Non-pigmented ciliary epithelial cell (primary cell): Measurements from ENCODE around the gene KLK10.
A peak's percentile ranks its signal among the peaks of the same experiment; 100 is the strongest.

Experiments
- DNase-seq: peaks from one replicate; pipeline ENCODE4 v3.0.0-alpha.2; 2010; ENCODE audit warnings: low read depth

Gene KLK10

DNA sequence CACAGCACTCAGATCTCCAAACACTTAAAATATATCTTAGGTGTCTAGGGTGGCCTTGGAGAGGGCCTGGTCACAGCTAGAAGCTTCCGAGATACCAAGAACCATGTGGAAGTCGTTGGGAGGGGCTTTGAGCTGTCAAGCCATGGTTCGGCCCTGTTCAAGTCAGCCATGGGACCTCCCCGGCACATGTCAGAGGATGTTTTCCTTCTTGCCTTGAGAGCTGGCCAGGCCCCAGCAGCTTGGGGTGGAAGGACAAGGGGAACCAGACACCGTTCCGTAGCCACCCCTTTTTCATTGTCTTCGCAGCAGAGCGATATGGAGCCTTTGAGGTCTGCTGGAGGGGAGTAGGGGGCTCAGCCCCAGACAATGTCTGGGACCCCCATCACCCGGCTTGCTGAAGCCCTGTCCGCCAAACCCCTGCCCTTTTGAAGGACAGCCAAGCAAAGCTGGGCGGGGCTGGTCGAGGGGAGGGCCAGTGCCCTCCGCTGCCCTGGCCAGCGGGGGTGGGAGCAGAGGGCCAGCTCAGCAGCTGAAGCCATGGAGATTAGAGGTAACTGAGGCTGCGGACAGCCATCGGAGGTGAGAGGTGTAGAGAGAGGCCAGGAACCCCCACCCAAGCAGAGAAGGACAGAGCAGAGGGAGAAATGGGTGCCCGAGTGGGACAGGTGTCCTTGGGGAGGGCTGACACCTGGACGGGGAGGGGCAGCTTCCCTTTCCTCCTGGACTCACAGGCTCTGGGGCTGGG lies 6.5 kb upstream of the KLK10 start:
- no peak for DNase-seq

DNA sequence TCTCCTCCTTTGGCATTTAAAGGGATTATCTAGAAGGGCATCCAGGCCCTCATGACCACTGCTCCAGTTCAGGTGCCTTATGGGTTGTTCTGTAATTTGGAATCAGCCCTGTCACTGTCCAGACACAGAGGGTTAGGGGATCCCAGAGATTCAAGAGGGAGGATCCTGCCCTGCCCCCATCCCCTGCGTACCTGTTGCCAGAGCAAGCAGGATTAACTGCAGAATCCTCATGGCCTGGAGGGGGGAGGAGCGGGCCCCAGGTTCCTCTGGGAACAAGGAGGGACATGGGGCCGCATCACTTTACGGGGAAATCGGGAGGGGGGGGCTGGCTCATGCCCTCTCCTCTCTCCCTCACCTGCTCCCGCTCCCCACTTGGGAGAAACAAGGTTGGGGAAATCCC lies 5.9 kb upstream of the KLK10 start:
- DNase-seq, result no peak

DNA sequence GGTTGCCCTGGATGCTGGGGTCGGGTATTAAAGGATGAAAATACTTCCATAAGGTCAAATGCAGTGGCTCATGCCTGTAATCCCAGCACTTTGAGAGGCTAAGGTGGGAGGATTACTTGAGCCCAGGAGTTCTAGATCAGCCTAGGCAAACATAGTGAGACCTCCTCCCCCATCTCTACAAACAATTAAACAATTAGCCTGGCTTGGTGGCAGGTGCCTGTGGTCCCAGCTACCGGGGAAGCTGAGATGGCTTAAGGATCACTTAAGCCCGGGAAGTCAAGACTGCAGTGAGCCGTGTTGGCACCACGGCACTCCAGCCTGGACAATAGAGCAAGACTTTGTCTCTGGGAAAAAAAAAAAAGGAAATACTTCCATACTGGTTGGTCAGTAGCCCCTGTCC lies 5.4 kb upstream of the KLK10 start:
- DNase-seq, result no peak

DNA sequence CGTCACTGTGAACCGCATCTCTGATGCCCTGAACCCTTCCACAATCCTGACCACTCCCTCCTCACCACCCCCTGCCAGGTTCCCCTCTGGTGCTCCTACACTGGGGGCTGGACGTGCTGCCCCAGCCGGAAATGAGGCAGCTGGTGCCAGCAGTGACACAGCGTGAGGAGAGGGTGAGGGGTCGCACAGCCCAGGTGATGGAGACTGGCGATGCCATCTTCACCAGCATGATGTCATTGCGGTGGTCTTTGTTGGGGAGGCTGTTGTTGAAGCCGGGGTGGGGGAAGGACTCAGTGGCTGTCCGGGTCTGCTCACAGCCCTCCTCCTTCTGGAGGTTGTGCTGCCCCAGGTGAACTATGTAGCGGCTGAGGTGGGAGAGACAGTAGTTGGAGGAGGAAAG lies 4.4 kb upstream of the KLK10 start:
- no peak for DNase-seq

DNA sequence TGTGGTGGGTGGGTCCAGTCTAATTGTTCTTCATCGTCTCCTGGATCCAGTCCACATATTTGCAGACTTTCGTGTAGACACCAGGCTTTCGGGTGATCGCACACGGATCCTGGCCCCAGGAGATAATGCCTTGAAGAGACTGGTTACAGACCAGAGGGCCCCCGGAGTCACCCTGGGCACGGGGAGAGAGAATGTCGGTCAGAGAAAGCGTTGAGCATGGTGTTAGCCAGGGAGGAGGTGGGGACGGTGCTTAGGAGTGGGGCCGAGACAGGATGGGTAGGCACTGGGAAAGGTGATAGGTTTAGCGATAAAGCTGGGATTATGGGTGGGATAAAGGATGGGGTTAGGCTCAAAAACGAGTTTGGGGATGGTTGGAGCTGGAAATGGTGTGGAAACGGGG lies 3.0 kb upstream of the KLK10 start:
- DNase-seq, result no peak

DNA sequence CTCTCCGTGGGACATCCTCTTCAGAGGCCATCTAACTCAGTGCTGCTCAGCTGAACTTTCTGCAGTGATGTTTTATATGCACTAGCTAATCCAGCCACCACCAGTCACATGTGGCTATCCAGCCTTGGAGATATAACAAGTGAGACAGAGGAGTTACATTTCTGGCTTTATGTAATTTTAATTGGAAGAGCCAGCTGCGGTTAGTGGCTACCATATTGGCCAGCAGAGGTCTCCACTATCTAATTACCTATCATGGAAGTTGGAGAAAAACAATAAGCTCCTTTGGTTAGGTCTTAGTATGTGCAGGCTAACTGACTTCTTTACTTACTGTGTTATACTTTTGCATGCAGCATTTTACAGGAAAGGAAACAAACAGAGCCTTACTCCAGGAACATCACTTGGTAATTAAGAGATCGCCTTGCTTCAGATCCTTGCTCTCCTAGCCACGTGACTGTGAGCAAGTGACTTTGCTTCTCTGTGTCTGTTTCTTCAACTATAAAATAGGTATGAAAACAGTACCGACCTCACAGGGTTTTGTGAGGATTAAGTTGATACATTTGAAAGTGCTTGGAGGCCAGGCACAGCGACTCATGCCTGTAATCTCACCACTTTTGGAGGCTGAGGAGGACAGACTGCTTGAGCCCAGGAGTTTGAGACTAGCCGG lies 1.6 kb upstream of the KLK10 start:
- peak; percentile 15 for DNase-seq

DNA sequence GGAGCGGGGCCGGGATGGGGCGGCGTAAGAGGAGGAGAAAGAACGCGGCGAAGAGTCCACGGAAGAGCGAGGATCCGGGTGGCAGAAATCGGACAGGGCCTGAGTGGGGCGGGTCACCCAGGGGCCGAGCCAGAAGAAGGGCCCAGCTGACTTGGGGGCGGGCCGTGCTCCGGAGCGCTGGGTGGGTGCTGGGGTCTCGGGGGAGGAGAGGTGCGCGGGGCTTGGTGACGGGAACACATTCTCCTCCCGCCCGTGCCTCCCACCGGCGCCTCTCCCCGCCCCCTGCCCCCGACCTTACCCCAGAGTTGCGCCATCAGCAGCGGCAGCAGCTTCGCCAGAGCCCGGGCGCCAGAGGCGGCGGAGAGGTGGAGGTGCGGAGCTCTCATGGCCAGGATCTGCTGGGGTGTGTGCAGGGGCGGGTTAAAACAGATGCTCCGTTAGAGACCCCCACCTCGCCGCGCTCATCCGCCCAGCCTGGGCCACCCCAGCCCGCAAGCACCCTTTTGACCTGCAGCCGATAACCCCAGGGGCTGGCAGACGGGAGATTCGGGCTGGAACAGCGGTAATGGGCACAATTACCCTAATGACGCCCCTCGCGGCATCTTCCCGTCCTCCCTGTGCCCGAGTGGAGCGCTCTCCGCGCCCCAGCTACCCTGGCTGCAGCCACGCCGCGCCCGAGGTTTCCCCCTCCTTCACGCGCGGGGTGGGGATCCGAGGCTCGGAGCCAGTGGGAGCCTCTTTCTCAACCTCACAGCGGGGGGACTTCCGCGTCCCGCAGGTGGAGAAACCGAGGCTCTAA lies 565 bp downstream of the KLK10 start:
- no peak for DNase-seq

DNA sequence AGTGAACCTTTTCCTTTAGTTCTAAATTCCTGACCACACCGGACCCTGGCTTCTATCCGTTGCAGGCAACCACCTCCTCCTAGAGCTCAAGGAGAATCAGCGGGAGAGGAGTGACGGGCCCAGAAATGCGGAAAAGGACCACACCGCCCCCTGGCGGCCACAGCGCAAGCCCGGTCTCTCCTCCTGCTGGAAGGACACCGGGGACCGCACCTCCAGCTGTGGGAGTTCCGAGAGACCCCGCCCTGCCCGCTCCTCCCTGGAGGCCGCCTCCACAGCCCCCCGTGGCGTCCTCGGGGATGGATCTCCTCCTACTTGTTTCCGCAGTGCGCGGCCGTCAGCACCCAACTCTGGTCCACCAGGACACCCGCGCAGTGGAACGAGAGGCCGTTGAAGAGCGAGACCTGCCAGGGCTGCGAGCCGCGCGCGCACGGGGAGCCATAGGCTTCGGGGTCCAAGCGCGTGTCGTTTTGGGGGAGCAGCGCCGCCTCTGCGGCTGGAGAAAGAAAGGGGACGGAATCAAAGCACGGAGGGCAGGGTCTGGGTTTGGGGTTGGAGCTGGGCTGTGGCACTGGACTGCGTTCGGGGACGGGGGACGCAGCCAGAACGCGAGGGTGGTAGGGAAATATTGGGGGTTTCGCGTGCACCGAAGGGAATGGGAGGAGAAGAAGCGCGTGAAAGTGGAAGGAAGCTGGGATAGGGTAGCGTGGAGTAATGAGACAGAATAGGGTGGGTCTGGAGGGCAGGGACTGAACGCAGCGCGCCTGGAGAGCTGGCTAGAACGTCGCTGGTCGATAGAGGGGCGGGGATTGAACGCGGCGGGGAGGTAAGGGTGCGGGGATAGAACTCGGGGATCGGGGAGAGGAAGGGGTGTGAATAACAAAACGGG lies 2.5 kb downstream of the KLK10 start:
- DNase-seq, result no peak

DNA sequence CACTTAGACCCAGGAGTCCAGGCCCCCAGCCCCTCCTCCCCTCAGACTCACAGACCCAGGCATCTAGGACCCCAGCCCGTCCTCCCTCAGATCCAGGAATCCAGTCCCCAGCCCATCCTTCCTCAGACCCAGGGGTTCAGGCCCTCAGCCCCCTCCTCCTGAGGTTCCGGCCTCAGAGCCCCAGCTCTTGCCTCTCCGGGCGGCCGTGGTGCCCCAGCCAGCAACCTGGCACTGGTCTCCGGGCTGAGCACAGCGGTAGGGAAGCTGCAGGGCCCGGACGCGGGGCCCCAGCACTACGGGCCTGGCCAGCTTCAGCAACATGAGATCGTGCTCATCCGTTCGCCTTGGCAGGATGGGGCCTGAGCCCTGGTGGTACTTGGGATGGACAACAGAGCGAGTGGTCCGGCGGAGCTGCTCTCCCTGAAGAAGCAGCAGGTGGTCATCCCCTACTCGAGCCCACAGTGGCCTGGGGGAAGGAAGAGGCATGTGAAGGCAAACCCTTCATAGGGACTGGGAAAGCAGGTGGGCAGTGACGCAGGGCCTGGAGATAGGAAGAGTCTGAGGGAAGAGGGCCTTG lies 3.7 kb downstream of the KLK10 start:
- no peak for DNase-seq

DNA sequence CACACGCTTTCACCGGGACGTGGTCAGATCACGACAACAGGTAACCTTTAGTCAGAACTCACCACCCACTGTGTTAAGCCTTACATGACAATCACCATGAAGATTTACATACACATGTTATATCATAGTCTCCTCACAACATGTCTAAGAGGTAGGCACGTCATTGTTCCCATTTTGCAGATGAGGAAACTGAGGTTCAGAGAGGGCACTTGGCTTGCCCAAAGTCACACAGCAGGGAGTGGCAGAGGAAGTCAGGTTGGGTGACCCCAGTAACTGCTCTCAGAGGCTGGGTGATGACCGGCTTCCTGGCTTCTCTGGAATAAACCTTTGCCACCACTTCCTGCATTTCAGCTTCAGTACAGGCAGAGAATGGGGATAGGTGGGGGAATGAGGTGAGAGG lies 5.3 kb downstream of the KLK10 start:
- DNase-seq, result no peak

DNA sequence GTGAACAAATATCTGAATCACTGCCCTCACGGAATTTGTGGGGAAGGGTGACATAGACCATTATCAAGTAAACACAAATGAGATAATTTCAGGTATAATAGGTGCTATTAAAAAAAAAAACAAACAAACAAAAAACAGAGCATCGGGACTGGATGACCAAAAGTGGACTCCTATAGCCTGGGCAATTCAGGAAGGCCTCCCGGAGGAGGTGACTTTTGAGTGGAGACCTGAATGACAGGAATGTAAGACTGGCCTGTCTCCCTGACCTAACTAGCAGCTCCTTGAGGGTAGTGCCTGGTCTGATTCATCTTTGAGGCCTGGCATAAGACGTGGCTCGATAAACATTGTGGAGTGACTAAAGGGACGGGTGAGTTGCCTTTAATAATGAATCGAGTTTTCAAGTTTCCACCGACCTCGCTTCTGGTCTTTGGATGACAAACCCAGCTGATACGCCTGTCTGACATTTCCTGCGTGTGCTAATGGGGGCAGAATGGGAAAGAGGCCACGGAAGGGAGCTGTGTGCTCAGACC lies 6.8 kb downstream of the KLK10 start:
- no peak for DNase-seq

DNA sequence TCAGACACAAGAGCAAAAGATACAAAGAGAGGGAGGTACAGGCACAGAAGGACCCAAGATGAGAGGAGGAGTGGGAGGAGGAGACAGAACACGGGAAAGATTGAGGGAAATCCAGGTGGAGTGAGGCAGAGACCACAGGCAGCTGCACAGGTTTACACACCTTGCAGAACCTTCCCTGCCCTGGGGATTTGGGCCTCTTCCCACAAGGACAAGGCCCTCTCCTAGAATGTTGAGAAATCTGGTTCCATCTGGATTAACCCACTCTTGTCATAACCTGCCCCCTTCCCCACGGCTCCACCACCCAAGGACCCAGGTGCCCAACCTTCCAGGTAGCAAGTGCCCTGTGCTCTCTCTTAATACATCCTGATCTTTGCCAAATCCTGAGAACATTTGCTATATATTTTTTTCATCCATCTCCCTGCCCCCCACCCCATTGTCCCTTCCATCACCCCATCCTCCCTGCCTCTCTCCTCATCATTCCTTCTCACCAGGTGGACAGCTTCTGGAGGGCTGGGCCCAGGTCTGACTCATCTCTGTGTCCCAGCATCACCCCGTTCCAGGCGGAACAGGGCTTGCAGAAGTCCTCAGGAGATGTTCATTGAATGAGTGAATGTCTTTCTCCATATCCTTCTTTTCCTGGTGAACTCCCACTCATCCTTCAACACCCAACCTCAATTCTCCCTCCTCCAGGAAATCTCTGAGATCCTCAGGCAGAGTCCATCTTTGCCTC lies 9.3 kb downstream of the KLK10 start:
- DNase-seq, result no peak

DNA sequence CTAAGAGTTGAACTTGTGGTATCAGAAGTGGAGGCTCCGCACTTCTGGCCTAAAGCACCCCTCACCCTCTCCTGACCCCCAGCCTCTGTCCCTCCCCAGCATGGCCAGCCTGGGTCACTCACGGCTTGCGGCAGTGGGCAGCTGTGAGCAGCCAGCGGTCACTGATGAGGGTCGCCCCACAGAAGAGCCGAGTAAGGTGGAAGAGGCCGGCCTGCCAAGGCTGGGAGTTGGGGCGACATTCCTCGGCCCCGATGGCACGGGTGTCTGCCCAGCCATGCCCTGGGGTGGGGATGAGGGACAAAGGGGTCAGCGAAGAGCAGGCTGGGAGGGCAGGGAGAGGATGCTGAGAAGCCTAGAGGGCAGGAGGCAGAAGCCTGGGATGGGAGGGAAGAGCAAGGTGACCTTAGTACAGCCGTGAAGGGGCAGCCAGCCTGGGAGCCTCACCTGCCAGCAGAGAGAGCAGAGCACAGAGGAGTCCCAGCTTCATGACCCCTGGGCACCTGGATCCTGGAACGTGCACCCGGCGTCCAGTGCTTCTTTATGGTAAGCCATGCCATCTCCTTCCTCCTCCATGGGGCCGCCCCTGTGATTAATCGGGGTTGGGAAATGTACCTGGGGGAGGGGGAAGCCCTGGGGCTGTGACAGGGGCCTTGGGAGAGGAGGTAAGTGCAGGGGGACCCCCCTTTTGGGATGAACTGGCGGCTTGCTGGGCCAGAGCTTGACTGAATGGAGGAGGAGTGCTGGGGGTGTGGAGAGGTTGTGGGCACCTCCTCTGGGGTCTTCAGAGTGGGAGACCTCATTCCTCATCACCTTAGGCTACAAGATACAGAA lies 10.2 kb downstream of the KLK10 start:
- DNase-seq, result no peak

DNA sequence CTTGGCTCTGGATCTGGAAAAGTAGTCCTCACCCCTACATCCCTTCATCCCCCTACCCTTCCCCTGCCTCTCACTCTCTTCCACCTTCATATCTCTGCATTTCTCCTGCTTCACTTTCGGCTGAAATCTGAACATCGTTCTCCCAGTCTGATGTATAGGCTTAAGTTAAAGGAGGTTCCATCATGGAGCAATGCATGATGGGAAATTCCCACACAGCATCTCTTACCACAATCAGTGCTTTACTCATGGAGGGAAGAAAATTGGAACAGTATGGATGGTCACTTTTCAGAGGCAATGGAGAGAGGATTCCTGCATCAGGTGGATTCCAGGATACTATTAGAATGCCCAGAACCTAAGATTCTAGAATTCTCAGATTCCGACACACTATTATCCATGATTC lies 12.0 kb downstream of the KLK10 start:
- no peak for DNase-seq

DNA sequence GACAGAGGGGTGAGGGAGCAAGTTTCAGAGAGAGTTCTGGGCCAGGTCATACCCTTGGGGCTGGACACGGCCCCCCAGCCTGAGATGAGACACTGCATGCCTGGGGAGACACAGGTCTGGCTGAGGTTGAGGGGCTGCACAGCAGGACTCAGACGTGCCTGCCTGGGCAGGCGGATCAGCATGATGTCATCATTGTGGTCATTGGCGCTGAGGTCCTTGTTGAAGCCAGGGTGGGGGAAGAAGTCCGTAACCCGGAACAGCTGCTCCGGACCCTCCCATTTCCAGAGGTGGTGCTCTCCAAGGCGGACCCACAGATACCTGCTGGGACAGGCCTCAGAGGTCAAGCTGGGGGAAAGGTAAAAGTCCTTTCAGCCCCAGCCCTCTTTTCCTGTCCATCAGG lies 13.1 kb downstream of the KLK10 start:
- DNase-seq, result no peak

DNA sequence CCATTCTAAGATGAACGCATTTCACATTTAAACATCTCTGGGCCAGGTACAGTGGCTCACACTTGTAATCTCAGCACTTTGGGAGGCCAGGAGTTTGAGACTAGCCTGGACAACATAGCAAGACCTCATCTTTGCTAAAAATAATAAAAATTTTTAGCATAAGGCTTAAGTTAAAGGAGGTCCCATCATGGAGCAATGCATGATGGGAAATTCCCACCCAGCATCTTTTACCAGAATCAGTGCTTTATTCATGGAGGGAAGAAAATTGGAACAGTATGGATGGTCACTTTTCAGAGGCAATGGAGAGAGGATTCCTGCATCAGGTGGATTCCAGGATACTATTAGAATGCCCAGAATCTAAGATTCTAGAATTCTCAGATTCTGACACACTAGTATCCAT lies 14.3 kb downstream of the KLK10 start:
- no peak for DNase-seq

DNA sequence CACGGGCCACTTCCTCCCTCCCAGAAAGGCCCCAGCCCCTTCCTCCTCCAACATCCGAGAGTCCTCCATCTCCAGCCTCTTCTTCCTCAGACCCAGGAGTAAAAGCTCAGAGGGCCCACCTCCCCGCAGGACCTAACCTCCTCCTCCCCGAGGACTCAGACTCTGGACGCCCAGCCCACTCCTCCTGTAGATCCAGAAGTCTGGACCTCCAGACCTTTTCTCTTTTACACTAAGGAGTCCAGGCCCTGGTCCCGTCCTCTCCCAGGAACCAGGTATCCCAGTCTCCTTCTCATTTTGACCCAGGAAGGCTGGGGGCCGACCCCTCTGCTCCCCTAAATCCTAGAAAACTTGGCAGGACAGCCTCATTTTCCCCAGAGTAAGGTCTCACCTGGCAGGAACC lies 16.2 kb downstream of the KLK10 start:
- DNase-seq, result no peak

DNA sequence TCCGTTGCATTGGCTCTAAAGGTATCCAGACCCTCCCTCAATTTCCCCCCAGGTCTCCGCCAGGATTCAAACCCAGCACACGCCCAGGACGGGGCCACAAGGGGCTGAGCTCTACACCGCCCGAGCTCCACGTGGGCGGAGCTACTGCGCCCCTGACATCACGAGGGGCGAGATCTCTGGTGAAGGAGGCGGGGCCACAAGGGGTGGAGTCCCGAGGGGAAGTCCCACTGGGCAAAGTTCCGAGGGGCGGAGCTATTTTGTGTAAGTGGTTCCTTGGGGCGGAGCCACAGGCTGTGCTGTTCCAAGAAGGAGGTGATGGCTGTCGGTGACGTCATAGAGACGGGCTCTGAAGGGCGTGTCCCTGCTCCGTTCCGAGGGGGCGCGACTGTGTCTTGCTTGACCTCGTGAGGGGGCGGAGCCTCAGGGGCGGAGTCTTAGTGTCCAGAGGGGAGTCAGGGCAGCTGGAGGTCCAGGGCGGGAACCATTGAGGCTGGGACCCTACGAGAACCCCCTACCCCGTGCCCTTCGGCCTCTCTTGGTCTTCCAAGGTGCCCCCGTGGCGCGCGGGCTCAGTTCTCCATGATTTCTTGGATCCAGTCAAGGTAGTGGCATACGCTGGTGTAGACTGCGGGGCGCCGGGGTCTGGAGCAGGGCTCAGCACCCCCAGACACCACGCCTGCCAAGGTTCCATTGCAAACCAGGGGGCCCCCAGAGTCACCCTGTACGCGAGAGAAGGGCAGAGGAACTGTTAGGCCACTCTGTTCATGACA lies 16.8 kb downstream of the KLK10 start:
- no peak for DNase-seq

DNA sequence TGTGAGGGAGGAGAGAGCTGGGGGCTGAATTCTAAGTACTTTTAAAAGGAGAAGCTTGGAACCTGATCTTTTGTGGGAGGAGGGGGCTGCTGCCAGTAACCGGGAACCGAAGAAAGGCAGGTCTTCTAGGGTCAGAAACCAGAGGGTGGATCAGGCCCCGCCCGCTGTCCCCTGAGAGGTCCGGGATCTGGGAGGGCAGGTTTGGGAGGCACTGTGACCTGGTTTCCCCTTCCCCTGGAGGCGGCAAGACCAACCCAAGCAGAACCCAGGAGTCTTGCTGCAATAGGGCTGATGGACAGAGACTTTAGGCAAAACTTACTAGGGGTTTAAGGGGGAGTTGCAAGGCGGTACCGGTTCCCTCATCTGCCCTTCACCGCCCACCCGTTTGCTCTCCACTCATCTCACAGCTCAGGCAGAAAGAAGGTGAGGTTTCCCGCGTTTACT lies 17.4 kb downstream of the KLK10 start:
- no peak for DNase-seq
